ENCODE data around the gene ITPKB.
A peak's percentile ranks its signal among the peaks of the same experiment; 100 is the strongest.

ITPKB gene

DNA sequence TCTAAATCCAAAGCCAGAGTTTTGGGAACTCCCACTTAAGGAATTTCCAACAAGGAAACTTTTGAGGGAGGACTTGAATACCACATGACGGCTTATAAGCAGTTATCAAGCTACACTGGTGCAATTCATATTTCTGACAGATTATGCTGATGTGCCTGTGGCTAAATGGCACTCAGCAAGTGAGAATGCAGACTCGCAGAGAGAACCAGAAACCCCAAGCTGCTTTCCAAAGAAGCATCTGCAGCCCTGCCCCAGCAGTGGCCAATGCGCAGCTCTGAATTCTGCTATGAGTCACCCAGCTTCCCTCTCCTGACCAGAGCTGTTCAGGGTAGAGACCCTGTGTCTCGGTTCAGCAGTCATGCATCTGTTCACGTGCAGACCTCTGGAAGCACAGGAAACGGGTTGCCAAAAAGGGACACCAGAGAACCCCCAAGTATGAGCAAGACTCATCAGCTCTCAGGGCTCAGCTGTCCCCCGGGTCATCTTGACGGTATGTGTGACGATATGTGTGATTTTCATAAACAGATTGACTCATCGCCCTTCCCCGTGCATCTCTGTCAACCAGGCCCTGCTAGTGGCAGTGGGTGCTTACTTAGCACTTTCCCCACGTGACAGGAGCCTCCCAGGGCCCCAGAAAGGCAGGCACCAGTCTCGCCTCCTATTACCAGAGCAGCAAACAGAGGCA is 76.3 kb downstream of the ITPKB start:
- peak in 34 of 42 donors; percentile 25 to 88 (median 58) for DNase-seq
- intact Hi-C loops (cut with DNase I) = no loop called here

DNA sequence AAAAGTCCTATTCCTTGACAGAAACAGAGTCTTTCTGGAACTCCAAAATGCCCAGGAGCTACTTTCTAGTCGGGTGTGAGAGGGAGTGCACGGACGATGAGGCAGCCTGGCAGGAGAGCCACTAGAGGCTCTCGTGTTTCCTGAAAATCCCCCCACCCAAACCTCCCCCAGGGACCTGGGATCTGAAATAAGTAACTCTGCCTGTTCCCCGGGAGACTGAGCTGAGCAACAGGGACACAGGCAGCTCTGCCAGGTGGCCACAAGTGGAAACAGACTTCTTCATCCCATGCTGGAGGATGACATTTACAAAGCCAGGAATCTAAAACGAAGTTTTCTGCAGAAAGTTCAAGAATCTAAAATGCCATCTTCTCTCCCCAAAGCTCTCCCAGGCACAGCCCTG is 77.1 kb downstream of the ITPKB start:
- DNase-seq = peak in 2 of 42 donors; percentile 40 to 53
- intact Hi-C loops (cut with DNase I) = no loop called here

DNA sequence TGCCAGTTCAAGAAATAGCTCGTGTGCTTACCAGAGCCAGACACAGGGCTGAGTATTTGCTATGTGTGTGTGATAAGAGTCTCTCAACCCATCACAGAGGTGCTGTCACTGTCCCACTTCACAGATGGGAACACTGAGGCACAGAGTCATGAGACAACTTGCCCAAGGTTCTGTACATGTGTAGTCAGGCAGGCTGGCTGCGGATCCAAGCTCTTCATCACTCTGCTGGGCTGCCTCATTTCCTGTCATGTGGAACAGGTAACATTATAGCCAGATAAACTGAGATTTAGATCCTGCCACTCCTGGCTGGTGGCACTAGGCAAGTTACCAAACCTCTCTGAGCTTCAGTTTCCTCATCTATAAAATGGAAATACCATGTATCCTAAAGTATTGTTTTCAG is 77.8 kb downstream of the ITPKB start:
- intact Hi-C loops (cut with DNase I) = no loop called here
- no peak for DNase-seq

DNA sequence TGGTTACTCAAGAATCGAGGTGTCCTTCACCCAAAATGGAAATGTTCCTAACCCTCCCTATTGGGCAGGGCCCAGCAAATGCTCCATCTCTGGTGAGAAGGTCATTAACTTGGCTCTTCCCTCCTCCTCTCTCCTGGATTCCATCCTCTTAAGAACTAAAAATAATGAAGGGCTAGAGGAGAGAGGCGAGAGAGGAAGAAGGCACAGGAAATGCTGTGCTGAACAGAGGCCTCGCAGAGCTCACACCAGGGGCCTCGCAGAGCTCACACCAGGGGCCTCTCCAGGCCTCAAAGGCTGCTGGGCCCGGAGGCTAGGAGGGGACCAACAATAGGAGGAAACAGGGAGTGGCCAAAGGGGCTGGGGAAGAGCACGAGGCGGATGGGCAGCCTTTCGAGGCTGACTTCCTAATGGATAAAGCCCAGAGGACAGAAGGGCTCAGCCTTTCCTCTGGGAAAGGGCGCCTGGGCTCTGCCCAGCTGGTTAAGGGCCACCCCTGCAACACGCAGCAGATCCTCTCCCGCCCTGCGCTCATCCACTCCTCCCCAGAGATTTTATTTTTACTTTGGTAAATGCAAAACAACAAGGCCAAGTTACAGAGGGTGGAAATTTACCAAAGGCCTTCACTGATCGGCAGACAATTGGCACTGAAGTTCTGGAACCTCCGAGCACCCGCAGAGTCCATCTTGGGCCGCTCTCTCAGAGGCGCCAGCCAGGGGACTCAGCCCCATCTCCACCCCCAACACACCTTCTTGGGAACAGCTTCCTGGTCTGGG is 78.5 kb downstream of the ITPKB start:
- intact Hi-C loops (cut with DNase I) = no loop called here
- no peak for DNase-seq

DNA sequence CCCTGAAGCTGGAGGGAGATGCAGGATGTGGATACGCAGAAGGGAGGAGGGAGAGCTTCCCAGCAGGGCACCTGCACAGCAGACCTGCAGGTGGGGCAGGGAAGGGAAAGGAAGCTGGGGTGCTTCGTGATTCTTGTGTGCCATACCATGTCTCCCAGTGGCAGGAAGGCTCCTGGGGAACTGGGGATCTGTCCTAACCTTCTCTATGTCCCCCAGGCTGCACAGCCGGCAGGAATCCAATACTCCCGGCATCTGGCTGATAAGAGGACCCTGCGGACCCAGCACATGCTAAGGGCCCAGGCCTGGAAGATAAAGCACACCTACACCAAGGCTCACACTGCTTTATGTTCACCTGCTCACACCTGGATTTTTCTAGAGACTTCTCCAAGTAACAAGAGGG is 79.4 kb downstream of the ITPKB start:
- intact Hi-C loops (cut with DNase I) = no loop called here
- DNase-seq = no peak

DNA sequence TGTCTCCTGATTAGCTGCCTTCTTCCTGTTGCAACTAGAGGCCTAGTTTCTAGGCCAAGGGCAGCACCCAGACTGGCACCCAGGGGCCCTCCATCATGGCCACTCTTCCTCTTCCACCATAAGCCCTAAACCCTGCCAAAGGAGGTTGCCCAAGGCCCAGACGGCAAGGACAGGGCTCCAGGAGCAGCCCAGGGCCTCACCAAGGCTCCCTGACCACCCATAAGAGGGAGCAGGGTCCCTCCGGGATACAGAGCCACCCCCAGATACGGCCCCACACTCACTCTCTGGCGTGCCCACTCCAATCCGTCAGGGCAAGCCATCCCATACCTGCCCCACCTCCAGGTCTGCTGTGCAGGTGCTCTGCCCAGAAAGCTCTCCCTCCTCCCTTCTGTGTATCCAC is 79.9 kb downstream of the ITPKB start:
- DNase-seq = no peak
- intact Hi-C loops (cut with DNase I) = no loop called here

DNA sequence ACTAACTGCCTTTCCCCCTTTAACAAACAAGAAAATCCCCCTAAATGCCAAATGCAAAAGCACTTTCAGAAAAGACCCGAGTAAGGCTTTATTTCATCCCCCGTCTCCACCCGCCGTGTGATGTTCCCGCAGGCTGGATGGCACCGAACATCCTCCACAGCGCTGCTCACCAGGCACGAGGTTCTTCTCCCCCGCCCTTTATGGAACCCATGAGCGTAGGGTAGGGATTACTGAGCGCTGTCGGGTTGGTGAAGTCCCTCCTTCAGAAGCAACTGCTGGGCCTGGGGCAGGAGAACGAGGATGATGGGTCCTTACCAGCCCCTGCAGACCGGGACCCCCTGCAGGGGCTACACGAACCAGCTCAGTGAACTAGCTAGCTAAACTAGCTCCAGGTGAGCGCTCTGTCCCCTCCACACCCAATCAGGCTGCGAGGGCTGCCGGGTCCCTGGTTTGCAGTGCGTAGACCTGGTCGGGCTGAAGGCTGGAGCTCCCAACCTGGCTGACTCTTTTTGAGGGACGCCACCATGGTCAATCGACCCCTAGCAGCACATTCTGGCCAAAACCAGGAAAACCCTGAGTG is 80.4 kb downstream of the ITPKB start:
- peak in 7 of 42 donors; percentile 46 to 65 (median 60) for DNase-seq
- intact Hi-C loops (cut with DNase I) = no loop called here

DNA sequence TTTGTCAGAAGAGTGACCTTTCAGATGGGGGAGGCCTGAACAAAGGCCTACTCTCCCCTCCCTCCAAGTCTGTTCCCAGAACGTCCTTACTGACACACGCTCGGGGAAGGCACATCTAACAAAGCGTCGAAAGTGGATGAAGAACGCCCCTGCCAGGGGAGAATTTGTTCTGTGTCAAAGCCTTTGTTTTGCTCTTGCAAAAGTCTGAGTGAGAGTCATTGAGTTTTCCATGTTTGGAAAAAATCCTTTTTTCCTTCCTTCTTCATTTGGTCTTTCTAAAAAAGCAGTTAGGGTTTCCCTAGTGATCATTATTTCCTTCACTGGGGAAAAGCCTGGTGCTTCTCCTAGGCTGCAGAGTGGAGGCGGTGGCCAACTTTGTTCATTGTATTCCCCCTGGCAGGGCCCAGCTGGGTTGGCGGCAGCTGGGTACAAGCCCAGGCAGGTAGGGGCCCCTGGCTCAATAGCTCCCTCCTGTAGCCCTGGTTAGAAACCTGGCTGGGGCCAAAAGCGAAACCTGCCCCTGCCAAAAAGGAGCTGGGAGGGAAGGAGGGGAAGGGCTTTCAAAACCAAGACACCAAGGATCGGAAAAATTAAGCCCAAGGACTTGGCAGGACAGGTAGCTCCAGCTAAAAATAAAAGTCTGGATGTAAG is 81.1 kb downstream of the ITPKB start:
- intact Hi-C loops (cut with DNase I) = no loop called here
- peak in 39 of 42 donors; percentile 47 to 88 (median 69) for DNase-seq

DNA sequence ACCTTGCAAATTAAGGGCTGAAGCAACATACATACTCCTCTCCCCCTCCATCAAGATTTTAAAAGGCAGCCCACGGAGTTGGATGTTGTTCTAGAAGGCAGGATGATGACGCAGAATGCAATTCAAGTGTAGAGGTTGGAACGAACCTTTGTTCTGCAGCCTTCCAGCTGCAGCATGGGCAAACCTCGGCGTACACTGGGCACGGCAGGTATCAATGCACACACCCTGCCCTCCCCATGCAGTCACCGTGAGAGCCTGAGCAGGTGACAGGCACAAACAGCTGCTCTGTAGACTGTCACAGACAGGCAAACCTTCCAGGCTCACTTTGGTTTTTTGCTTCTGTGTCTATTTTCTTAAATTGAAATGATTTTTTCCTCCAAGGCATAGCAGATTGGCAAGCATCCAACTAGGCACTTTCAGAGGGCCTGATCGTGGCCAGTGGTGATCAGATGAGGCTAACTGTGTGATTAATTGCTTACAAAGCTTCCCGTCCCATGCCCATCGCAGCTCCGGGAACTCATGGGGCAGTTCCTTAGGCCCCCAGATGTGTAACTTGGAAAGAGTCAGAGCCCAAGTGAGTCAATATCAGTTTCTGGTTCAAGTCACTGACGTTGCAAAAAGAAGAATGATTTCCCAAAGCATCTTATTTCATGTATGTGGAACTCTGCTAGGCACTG is 82.3 kb downstream of the ITPKB start:
- peak in 2 of 42 donors; percentile 54 to 60 for DNase-seq
- intact Hi-C loops (cut with DNase I) = no loop called here

DNA sequence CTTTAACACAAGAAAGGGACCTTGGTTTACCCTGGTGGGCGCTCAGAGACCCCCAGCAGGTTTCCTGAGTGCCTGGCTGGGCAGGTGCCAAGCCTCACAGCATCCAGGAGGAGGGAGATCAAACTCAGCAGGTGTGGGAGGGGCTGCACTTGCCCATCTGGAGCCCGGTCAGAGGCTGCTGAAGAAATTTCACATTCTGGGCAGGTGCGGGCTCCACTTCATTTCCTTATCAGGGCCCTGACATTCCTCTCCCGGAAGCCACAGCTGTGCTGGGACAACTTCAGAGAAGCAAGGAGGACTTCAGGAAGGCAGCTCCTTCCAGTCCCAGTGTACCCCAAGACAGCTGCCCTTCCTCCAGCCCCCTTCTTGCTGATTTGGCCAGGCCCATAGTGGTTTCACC is 82.9 kb downstream of the ITPKB start:
- DNase-seq = no peak
- intact Hi-C loops (cut with DNase I) = no loop called here

DNA sequence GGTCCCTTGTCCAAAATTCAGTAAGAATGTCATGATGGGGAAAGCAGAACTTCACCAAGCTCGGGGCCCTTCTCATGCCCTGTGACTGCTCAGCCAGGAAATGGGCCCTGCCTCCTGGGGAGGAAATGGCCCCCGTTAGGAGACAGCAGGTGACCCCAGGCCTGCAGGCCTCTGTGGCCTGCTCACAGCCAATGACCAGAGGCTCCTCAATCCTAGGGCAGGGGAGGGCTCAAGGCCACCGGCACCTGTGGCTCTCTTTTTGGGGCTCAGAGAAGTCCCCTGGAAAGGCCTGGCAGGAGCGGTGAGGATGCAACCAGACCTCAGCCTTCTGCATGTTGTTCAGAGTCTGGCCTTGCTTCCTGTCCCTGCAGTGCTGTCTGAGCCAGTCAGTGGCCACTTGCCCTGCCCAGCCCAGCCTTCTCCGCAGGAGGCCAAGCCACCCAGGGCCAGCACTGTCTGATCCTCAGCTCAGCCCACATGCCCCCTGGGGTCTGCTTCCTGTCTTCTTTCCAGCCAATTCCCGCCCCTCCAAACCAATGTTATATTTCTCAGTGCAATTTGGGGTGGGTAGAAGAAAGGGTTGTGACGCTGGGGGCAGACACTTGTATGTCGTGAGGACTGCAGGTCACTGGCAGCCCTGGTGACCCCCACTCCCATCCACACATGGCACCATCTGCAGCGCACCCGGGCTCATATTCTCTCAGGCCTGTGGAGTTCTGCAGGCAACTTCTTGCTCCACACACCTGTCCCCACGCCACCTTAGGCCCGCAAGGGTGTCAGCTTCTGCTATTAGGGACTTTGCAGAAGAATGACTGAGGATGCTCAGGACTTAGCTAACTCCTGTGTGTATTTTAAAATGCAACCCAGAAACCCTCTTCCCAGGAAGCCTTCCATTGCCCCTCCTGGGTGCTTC is 83.6 kb downstream of the ITPKB start:
- intact Hi-C loops (cut with DNase I) = no loop called here
- no peak for DNase-seq

DNA sequence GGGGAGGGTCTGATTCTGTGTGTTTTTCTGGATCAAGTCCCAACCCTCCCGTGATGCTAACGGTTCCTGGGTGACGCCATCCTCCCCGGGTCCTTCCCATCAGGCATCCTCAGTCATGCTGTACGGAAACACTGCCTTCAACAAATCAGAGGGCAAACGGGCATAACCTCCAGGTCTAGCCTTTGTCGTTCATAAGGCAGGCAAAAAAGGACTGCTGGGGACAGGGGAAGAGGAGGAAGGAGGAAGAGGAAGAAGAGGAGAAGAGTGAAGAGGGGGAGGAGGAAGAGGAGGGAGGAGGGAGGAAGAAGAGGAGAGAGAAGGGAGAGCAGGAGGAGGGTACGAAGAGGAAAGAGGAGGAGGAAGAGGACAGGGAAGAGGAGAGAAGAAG is 84.4 kb downstream of the ITPKB start:
- intact Hi-C loops (cut with DNase I) = no loop called here
- DNase-seq = no peak

DNA sequence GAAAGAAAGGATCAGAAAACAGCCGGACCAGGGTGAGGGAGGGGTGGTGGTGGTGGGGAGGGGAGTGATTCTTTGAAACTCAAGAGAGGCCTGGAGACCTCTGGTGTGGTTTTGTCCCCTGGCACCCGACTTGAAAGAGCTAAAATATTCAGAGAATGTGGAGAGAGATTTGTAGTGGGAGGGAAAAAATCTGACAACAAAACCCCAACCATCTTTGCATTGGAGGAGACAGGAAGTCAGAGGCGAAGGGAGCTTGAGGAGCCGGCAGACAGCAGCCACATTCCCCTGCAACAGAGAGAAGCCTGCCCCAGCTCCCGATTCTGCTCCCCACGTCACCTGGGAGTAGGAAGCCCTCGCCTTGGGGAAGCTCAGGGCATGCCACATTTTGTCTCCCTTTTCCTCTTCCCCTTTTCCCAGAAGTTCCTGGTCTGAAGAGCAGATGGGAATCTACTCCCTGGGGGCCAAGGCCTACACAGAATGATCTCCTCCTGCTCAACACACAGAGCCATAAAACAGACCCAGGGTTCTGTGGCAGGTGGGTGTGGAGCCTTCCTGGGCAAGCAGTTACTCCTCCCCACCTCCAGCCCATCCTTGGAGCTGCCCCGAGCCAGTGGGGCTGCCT is 84.9 kb downstream of the ITPKB start:
- intact Hi-C loops (cut with DNase I) = no loop called here
- no peak for DNase-seq

DNA sequence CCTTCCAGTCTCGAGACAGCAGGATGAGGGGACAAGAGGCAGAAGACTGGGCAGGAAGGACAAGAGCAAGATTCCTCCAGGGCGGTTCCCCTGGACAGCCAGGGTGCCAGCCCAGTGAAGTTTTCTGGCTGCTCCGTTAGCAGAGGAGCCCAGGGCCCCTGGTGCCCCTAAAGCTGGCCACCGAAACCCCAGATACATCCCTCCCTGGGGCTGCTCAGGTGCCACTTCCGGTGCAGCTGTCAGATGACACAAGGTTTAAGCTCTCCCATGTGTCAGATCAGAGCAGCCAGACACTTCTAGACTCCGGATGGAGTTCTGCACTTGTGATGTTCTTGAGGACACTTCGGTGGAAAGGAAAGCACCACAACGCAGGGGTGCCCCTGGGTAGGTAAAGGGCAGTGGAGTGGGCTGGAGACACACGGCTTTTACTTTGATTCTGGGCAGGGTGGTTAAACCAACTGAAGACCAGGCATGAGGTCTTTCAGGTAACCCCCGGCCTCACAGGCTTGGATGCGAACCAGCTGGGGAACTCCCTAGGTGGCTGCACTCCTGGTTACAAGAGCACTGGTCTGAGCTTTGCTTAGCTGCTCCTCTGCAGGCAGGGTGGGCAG is 85.7 kb downstream of the ITPKB start:
- no peak for DNase-seq
- intact Hi-C loops (cut with DNase I) = no loop called here

DNA sequence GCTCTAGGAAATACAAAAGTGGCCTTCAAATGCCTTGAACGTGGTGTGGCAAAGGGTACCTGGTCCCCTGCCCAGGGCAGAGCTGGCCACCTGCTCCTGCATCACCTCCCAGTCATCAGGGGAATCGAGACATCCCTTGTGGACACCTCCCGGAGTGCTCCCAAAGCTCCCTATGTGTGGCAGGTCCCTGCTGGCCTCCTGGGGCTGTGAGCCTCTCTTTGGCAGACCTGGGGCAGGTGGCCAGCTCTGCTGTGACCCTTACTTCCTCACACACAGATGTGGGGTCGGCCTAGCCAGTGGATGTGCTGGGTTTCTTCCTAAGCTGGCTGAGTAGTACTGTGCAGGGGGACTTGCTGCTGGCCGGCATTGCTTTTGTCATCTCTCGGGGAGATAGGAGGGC is 86.5 kb downstream of the ITPKB start:
- DNase-seq = no peak

DNA sequence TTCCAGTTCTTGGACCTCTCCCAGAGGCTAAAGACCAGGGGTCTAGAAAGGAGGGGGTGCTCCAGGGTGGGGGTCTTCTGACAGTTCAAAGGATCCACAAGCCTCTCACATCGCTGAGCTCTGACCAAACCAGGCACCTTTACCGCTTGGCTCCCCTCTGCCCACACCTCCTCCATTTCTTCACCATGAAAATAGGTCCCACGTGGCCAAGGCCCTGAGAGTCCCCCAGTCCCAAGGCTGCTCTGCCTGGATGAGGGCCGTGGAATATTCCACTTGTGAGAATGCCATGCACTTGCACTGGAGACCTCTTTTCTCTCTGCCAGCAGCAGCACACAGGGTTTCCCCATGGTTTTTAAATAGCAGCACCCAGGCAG is 87.4 kb downstream of the ITPKB start:
- peak in 2 of 42 donors; percentile 55 to 58 for DNase-seq

More for the DNA sequence above, 86.5 kb downstream of the ITPKB start:
- intact Hi-C loops (cut with DNase I) = no loop called here

DNA sequence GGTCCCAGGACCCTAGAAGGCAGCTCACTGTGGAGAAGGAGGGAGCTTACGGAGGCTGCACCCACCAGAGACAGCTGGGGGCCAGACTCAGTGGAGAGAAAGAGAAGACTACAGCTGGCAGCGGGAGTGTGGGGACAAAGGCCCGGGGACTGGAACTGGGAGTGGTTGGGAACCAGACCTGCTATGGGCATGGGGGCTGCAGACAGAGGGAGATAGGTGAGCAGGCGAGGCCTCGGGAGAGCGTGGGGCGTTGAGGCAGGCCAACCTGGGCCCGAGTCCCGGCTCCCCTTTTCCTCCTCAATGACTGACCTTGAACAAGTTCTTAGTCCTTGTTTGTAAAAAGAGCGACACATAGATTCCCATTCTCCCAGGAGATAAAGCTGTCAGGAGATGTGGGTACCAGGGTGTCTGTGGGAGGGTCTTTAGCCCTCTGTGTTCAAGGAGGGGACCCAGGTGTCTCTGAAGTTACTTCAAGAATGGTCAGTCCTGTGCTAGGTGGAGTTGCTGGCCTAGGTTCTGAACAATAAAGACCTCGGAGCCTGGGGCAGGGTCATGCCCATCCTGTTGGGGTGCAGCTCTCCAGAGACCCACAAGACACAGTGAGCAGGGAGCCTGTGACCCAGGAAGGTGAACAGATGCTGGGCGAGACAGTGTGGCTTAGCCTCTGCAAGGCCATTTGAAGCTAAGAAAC is 87.9 kb downstream of the ITPKB start:
- intact Hi-C loops (cut with DNase I) = no loop called here
- no peak for DNase-seq

More for the DNA sequence above, 87.4 kb downstream of the ITPKB start:
- intact Hi-C loops (cut with DNase I) = no loop called here
